ENCODE data around the gene LPP. TPM values are rescaled to one million over a fixed set of nuclear protein-coding genes. Genes with fewer than 3 reads are reported as not detected.

Gene LPP
- total RNA-seq, 1 donor from 2014 or later = 1,791 TPM

DNA sequence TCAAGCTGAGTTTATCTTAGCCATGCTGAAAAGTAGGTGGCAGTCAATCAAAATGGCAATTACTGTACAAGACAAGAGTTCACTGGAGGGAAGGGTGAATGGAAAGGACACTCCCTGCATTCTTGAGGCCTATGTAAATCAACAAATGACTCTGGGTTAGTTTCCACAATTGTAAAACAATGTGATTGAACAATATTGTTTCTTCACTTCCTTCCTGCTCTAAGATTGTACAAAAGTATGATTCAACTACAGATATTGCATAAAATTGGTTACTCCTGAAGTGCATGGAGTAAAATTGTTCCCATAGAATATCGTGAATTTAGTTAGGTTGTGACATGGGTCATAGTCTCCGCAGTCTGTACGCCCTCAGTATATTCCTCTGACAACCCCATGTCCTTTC is 277.6 kb downstream of the LPP start:
- no peak for DNase-seq (ENCODE audit: low spot score in 2 of 2)
- intact Hi-C loops (cut with DNase I) = loop anchor here (2.0 to 5.0 kb wide), 2 partner anchors 379 to 689 kb away; no protein-coding TSS in a partner anchor
- no peaks in the 10 kb centered on the region for H3K27me3 ChIP-seq
- no peak for TF ChIP-seq CTCF (IDR thresholded peaks at IDR 0.05)
- H3K27ac ChIP-seq = peak overlapping the region; percentile 55 to 79
- H3K36me3 ChIP-seq = peaks cover 0 to 4% of the 10 kb centered on the region in 2 donors
- no peaks in the 10 kb centered on the region for H3K9me3 ChIP-seq
- H3K4me3 ChIP-seq = no peak overlapping the region
- peaks cover 9 to 44% of the 10 kb centered on the region in 2 donors for H3K4me1 ChIP-seq

DNA sequence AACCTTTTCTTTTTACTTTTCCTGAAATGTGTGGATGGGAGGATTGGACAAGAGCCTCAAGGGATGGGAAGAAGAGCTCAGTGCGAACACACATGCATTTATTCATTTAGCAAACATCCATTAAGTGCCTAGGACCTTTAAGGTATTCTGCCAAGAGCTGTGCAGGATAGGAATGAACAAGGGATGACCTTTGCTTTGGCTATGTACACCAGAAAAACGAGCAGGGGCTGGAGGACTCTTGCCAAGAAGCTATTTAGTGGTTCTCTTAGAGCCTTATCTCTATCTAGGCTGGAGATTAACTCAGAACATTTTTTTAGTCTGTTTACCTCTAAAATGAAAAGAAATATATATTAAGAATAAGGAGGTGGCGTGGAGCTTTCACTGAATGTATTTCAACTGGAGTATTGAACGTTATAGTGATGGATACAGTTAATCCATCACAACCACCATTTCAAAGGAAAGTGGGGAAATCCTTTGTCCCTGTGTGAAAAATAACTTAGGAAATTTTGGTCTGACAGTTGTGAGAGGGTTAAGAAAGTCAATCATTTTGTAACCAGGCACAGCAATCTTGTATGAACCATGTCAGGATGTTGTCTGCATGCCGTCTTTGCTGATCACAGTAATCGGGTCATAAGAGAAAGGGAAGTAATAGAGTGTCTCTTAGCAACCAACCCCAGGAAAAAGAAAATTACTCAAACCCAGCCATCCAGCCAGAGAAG is 279.0 kb downstream of the LPP start:
- intact Hi-C loops (cut with DNase I) = loop anchor here (5.0 kb wide), 1 partner anchor 691 kb away; no protein-coding TSS in a partner anchor
- Histone ChIP-seq H3K36me3 (peaks cover 0 to 4% of the 10 kb centered on the region in 2 donors), H3K4me3 (no peak overlapping the region), H3K27ac (peak overlapping the region; percentile 55 to 79), H3K27me3 (no peaks in the 10 kb centered on the region), H3K4me1 (peaks cover 9 to 42% of the 10 kb centered on the region in 2 donors), H3K9me3 (no peaks in the 10 kb centered on the region)
- no peak for DNase-seq (ENCODE audit: low spot score in 2 of 2)
- TF ChIP-seq CTCF (IDR thresholded peaks at IDR 0.05) = no peak

GRCh38 chr3:188433521-188434150 is 279.7 kb downstream of the LPP start:
- no peak for TF ChIP-seq CTCF (IDR thresholded peaks at IDR 0.05)
- peaks cover 0 to 4% of the 10 kb centered on the region in 2 donors for H3K36me3 ChIP-seq
- no peaks in the 10 kb centered on the region for H3K9me3 ChIP-seq
- no peak for DNase-seq (ENCODE audit: low spot score in 2 of 2)
- intact Hi-C loops (cut with DNase I) = loop anchor here (5.0 kb wide), 1 partner anchor 691 kb away; no protein-coding TSS in a partner anchor
- peaks cover 12 to 41% of the 10 kb centered on the region in 2 donors for H3K4me1 ChIP-seq
- H3K27ac ChIP-seq = peak overlapping the region; percentile 55 to 79
- no peak overlapping the region for H3K4me3 ChIP-seq
- H3K27me3 ChIP-seq = no peaks in the 10 kb centered on the region

DNA sequence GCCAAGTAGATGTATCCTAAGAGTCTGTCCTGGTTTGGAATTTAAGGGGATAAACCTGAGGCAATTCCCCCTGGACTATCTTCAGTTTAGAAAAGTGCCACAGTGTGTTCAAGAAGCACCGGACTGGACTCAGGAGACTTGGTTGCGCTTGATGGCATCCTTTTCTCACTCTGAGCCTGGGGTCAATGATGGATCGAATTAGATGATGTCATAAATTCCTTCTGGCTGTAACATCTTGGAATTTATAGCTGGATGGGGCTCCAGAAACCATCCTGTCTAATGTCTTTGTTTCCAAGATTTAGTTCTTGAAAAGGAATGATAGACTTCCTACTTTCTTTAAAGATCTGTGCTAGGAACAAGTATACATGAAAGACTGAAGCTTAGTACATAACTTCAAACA is 280.6 kb downstream of the LPP start:
- Histone ChIP-seq H3K27me3 (no peaks in the 10 kb centered on the region), H3K9me3 (no peaks in the 10 kb centered on the region), H3K4me3 (no peak overlapping the region), H3K36me3 (peaks cover 0 to 5% of the 10 kb centered on the region in 2 donors), H3K27ac (peak overlapping the region in 1 of 2 donors; percentile 79), H3K4me1 (peaks cover 15 to 37% of the 10 kb centered on the region in 2 donors)
- intact Hi-C loops (cut with DNase I) = loop anchor here (5.0 kb wide), 1 partner anchor 692 kb away; no protein-coding TSS in a partner anchor
- DNase-seq (ENCODE audit: low spot score in 2 of 2) = no peak
- no peak for TF ChIP-seq CTCF (IDR thresholded peaks at IDR 0.05)

GRCh38 chr3:188435266-188435665 is 281.3 kb downstream of the LPP start:
- no peak for DNase-seq (ENCODE audit: low spot score in 2 of 2)
- no peak overlapping the region for H3K4me3 ChIP-seq
- peak overlapping the region in 1 of 2 donors; percentile 15 for H3K27ac ChIP-seq
- intact Hi-C loops (cut with DNase I) = no loop called here
- no peak for TF ChIP-seq CTCF (IDR thresholded peaks at IDR 0.05)
- H3K4me1 ChIP-seq = peaks cover 16 to 33% of the 10 kb centered on the region in 2 donors
- no peaks in the 10 kb centered on the region for H3K9me3 ChIP-seq
- peaks cover 0 to 9% of the 10 kb centered on the region in 2 donors for H3K36me3 ChIP-seq
- no peaks in the 10 kb centered on the region for H3K27me3 ChIP-seq
